ENCODE results near the gene AHSG. TPM values are rescaled to one million over a fixed set of nuclear protein-coding genes. Genes with fewer than 3 reads are reported as not detected.
"Not testable (repeated sequence)": the region's sequence is repeated elsewhere in the genome, so short reads cannot be mapped to it uniquely, and the experiment has no call there.

AHSG gene
- polyA plus RNA-seq, 1 experiment = not detected

- Histone ChIP-seq H3K27me3 (ENCODE audit: control insufficient read depth, insufficient read depth, low read length) (no peaks in the 10 kb centered on the region), H3K9me3 (ENCODE audit: control insufficient read depth, insufficient read depth, low read length) (no peaks in the 10 kb centered on the region), H3K27ac (ENCODE audit: low read depth, low read length) (no peak overlapping the region), H3K4me3 (ENCODE audit: low read depth, low read length) (no peak overlapping the region)
- ChIA-PET CTCF (interaction anchor here (1.3 to 1.6 kb wide), 3 partner anchors 37 to 39 kb away, joined by 4 to 5 read pairs (median 4); no protein-coding TSS in a partner anchor), POLR2A (no interaction called here)
- no peak for DNase-seq (ENCODE audit: low read depth, low spot score)
- no peak for TF ChIP-seq CTCF (IDR thresholded peaks at IDR 0.05; ENCODE audit: low read depth, low read length)
Measured at GRCh38 chr3:186577521-186577920, 35.3 kb upstream of the AHSG start.

- no peak overlapping the region for H3K4me3 ChIP-seq (ENCODE audit: low read depth, low read length)
- ChIA-PET CTCF (interaction anchor here (0.7 to 9.1 kb wide), 2 partner anchors 34 to 598 kb away, joined by 3 to 60 read pairs; partner anchors contain the start of gene AHSG), POLR2A (no interaction called here)
- H3K27ac ChIP-seq (ENCODE audit: low read depth, low read length) = no peak overlapping the region
- no peak for TF ChIP-seq CTCF (IDR thresholded peaks at IDR 0.05; ENCODE audit: low read depth, low read length)
- no peak for DNase-seq (ENCODE audit: low read depth, low spot score)
- no peaks in the 10 kb centered on the region for H3K27me3 ChIP-seq (ENCODE audit: control insufficient read depth, insufficient read depth, low read length)
- H3K9me3 ChIP-seq (ENCODE audit: control insufficient read depth, insufficient read depth, low read length) = no peaks in the 10 kb centered on the region
Measured at GRCh38 chr3:186580785-186581184, 32.1 kb upstream of the AHSG start.

GRCh38 chr3:186582541-186582940 lies 30.3 kb upstream of the AHSG start:
- ChIA-PET POLR2A (no interaction called here), CTCF (interaction anchor here (0.9 to 9.1 kb wide), 3 partner anchors 32 to 639 kb away, joined by 3 to 60 read pairs (median 4); partner anchors contain the start of gene AHSG)
- Histone ChIP-seq H3K9me3 (ENCODE audit: control insufficient read depth, insufficient read depth, low read length) (no peaks in the 10 kb centered on the region), H3K27me3 (ENCODE audit: control insufficient read depth, insufficient read depth, low read length) (no peaks in the 10 kb centered on the region), H3K27ac (ENCODE audit: low read depth, low read length) (no peak overlapping the region), H3K4me3 (ENCODE audit: low read depth, low read length) (no peak overlapping the region)
- DNase-seq (ENCODE audit: low read depth, low spot score) = no peak
- TF ChIP-seq CTCF (IDR thresholded peaks at IDR 0.05; ENCODE audit: low read depth, low read length) = no peak

GRCh38 chr3:186583831-186584230 lies 29.0 kb upstream of the AHSG start:
- TF ChIP-seq CTCF (IDR thresholded peaks at IDR 0.05; ENCODE audit: low read depth, low read length) = no peak
- POLR2A ChIA-PET = no interaction called here
- Histone ChIP-seq H3K9me3 (ENCODE audit: control insufficient read depth, insufficient read depth, low read length) (no peaks in the 10 kb centered on the region), H3K4me3 (ENCODE audit: low read depth, low read length) (no peak overlapping the region), H3K27me3 (ENCODE audit: control insufficient read depth, insufficient read depth, low read length) (no peaks in the 10 kb centered on the region), H3K27ac (ENCODE audit: low read depth, low read length) (no peak overlapping the region)
- CTCF ChIA-PET = interaction anchor here (0.7 to 9.1 kb wide), 4 partner anchors 31 to 607 kb away, joined by 4 to 60 read pairs (median 8); partner anchors contain the start of gene AHSG
- no peak for DNase-seq (ENCODE audit: low read depth, low spot score)

GRCh38 chr3:186586245-186586644 lies 26.6 kb upstream of the AHSG start:
- not testable (repeated sequence) for H3K4me3 ChIP-seq (ENCODE audit: low read depth, low read length); H3K27ac ChIP-seq (ENCODE audit: low read depth, low read length)
- CTCF ChIA-PET = interaction anchor here (0.6 to 9.1 kb wide), 3 partner anchors 11 to 579 kb away, joined by 3 to 60 read pairs (median 7); partner anchors contain the start of gene AHSG

More at GRCh38 chr3:186586245-186586644, 26.6 kb upstream of the AHSG start:
- H3K27me3 ChIP-seq (ENCODE audit: control insufficient read depth, insufficient read depth, low read length); DNase-seq (ENCODE audit: low read depth, low spot score); H3K9me3 ChIP-seq (ENCODE audit: control insufficient read depth, insufficient read depth, low read length): not testable (repeated sequence)
- POLR2A ChIA-PET = interaction anchor here (0.6 kb wide), 1 partner anchor 605 kb away, joined by 6 read pairs; no protein-coding TSS in a partner anchor

Data from AG04450 (cell line).